GM10266 (cell line): Measurements from ENCODE around the gene METTL13.

Experiments
- DNase-seq: peaks from one replicate; pipeline ENCODE4 v3.0.0; 2012; ENCODE audit errors: extremely low spot score
- TF ChIP-seq, protein P1 (sequence below): IDR thresholded peaks from 2 replicates; pipeline ENCODE4 v1.5.1; 2012; ENCODE audit warnings: mild to moderate bottlenecking, low read depth; ENCODE audit not compliant: control insufficient read depth, insufficient read depth; ENCODE audit errors: missing control alignments

Gene METTL13

DNA sequence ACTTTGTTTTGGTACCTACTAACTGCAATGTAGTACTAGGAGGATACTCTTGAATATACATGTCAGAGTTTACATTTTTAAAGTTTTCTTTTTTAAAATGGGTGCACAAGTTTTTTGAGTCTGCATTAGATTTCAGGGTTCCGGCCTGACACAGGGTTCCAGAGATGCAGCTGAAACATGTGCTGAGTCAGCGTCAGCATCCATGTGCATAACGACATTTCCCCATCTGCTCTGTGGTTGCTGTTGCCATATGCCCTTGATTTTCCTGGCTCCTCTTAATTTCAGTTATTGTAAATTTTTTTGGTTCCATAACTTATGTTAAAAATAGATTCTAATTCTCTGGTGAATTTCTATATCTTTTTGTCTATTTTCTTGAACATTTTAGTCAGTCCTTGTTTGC lies 12.3 kb upstream of the METTL13 start:
- DNase-seq: no peak
- TF ChIP-seq, protein P1, sequence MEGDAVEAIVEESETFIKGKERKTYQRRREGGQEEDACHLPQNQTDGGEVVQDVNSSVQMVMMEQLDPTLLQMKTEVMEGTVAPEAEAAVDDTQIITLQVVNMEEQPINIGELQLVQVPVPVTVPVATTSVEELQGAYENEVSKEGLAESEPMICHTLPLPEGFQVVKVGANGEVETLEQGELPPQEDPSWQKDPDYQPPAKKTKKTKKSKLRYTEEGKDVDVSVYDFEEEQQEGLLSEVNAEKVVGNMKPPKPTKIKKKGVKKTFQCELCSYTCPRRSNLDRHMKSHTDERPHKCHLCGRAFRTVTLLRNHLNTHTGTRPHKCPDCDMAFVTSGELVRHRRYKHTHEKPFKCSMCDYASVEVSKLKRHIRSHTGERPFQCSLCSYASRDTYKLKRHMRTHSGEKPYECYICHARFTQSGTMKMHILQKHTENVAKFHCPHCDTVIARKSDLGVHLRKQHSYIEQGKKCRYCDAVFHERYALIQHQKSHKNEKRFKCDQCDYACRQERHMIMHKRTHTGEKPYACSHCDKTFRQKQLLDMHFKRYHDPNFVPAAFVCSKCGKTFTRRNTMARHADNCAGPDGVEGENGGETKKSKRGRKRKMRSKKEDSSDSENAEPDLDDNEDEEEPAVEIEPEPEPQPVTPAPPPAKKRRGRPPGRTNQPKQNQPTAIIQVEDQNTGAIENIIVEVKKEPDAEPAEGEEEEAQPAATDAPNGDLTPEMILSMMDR: no peak

DNA sequence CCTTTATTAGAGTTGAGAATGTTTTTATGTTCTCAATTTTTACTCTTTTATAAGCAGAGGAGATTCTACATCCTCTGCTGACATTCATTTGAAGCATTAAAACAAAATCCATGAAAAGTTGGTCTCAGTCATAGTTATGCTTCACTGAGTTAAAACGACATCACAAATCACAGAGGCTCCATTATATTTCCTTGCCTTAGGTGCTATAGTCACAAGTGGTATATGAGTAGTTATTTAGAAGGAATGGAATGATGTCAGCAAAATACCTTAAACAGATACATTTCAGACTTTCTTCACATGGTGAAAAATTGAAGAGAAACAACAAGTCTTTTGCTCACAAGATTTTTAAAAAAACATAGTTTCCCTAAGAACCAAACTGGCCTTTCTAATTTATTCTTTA lies 11.7 kb upstream of the METTL13 start:
- TF ChIP-seq, protein P1: no peak
- DNase-seq: no peak

DNA sequence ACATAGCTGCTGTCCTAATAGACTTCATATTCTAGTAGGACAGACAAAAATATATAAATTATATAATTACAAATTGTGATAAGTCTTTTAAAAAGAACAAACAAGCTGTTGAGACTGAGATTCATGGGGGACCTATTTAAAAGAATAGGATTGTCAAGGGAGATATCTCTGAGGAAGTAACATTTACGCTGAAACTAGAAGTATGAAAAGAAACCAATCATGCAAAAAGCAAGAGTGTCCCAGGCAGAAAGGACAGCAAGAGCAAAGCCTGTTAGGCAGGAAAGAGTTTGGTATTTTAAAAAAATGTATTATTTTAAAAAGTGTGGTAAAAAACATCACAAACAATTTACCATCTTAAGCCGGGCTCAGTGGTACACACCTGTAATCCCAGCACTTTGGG lies 9.1 kb upstream of the METTL13 start:
- DNase-seq: no peak
- TF ChIP-seq, protein P1: no peak

DNA sequence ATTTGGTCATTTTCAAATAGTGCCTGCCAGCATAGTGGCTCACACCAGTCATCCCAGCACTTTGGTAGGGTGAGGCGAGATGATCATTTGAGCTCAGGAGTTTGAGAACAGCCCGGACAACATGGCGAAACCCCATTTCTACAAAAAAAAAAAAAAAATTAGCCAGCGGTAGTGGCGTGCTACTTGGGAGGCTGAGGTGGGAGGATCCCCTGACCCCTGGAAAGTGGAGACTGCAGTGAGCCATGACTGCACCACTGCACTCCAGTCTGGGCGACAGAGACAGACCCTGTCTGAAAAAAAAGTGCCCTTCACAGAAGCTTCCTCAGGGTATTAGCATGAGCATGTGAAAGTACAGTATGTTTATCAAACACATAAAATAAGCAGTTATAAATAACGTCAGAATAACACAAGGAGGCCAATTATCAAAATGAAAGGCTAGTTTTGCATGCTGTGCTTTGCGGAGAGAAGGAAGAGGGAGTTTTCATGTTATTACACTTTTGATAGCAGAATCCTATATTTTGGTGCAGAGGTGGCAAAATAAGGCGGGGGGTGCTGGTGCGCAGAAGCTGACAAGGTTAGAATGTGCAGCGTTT lies 781 bp upstream of the METTL13 start:
- TF ChIP-seq, protein P1: no peak
- DNase-seq: no peak

DNA sequence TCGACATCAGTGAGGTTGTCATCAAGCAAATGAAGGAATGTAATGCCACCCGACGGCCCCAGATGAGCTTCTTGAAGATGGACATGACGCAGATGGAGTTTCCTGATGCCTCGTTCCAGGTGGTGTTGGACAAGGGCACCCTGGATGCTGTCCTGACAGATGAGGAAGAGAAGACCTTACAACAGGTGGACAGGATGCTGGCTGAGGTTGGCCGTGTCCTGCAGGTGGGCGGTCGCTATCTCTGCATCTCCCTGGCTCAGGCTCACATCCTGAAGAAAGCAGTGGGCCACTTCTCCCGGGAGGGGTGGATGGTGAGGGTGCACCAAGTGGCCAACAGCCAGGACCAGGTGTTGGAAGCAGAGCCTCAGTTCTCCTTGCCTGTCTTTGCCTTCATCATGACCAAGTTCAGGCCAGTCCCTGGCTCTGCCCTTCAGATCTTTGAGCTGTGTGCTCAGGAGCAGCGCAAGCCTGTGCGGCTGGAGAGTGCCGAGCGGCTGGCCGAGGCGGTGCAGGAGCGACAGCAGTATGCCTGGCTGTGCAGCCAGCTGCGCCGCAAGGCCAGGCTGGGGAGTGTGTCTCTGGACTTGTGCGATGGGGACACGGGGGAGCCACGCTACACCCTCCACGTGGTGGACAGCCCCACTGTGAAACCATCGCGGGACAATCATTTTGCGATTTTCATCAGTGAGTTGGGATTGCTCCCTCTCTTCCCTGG lies 2.5 kb downstream of the METTL13 start:
- DNase-seq: no peak
- TF ChIP-seq, protein P1: no peak

DNA sequence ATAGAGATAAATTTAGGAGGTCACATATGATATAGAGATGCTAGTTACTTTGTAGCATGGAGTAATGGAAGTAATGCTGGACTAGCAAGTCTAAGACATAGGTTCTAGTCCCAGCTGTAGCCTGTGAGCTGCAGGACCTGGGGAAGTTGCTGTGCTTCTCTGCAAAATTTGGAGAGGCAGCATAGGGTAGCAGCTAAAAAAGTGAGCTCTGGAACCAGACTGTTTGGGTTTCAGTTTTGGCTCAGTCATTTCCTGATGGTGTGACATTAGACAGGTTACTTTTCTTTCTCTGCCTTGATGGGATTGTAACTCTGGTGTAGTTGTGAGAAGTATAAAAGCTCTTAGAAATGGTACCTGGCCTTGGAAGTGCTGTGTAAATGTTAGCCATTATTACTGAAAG lies 3.3 kb downstream of the METTL13 start:
- TF ChIP-seq, protein P1: no peak
- peak; percentile 33 for DNase-seq

DNA sequence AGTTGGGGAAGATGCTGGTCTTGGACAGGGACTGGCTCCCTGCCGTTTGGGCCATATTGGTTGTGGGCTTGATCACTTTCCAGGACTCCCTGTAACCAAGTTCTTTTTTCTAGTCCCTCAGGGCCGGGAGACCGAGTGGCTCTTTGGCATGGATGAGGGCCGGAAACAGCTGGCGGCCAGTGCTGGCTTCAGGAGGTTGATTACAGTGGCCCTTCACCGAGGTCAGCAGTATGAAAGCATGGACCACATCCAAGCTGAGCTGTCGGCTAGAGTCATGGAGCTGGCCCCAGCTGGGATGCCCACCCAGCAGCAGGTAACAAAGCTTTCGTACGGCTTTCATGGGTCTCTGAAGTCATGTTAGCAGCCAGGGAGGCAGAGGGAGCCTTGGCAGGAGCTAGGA lies 4.3 kb downstream of the METTL13 start:
- TF ChIP-seq, protein P1: no peak
- no peak for DNase-seq
